ENCODE data around the gene SEPTIN3.
"Not testable (repeated sequence)": the region's sequence is repeated elsewhere in the genome, so short reads cannot be mapped to it uniquely, and the experiment has no call there.

GRCh38 chr22:41948928-41949296 is 20.3 kb upstream of the SEPTIN3 start:
- TF ChIP-seq CTCF (conservative IDR thresholded peaks at IDR 0.05; ENCODE audit: low read length); EZH2phosphoT487 (IDR thresholded peaks at IDR 0.05; ENCODE audit: borderline replicate concordance): not testable (repeated sequence)
